Right ventricle myocardium superior (tissue), 1 donor: ENCODE results near the gene RRAGD. TPM values are rescaled to one million over a fixed set of nuclear protein-coding genes. Genes with fewer than 3 reads are reported as not detected.

Experiments
- ATAC-seq: fragments of 200-7000 bp; cut with Tn5 transposase; one replicate; pipeline ENCODE4 v1.9.1; 2020; ENCODE audit warnings: mild to moderate bottlenecking; ENCODE audit not compliant: poor library complexity
- DNase-seq: peaks from one replicate; pipeline ENCODE4 v3.0.0-alpha.2; 2020
- intact Hi-C: fragments of 100-400 bp; cut with DNase I; formaldehyde crosslinking; loops from one replicate; pipeline ENCODE4 v1.11.2; 2022
- long read RNA-seq: library from polyadenylated mRNA; unstranded; transcript quantifications from one replicate; pipeline ENCODE4 v2.0.0, GENCODE V29; 2021
- total RNA-seq: library from RNA; stranded (reverse); fragmentation: NEBNext Ultra II Directional; extraction: Animal tissue kit (Norgen Biotek cat#: 25700); gene quantifications from one replicate; pipeline ENCODE4 v1.2.1, GENCODE V29; 2021
- donor health status: DM: no; HTN: yes; CAD: no; lungs with severe emphysema.

RRAGD gene, protein sequence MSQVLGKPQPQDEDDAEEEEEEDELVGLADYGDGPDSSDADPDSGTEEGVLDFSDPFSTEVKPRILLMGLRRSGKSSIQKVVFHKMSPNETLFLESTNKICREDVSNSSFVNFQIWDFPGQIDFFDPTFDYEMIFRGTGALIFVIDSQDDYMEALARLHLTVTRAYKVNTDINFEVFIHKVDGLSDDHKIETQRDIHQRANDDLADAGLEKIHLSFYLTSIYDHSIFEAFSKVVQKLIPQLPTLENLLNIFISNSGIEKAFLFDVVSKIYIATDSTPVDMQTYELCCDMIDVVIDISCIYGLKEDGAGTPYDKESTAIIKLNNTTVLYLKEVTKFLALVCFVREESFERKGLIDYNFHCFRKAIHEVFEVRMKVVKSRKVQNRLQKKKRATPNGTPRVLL
- 130 TPM for total RNA-seq
- long read RNA-seq, full-length matches to known transcripts = 207 of 254 reads
- long read RNA-seq, partial matches to known transcripts = 4 of 254 reads
- long read RNA-seq, other reads (novel, unspliced or antisense) = 43 of 254 reads

- DNase-seq (peak; percentile 87), ATAC-seq (peak; percentile 88)
- intact Hi-C loops = loop anchor here (5.0 kb wide), 1 partner anchor 40 kb away; no protein-coding TSS in a partner anchor
Observed at GRCh38 chr6:89412071-89413005, at the start of gene RRAGD. TSS of gene RRAGD (minus strand) at chr6:89412273. CDS start at chr6:89411993, 280 bp downstream.

DNA sequence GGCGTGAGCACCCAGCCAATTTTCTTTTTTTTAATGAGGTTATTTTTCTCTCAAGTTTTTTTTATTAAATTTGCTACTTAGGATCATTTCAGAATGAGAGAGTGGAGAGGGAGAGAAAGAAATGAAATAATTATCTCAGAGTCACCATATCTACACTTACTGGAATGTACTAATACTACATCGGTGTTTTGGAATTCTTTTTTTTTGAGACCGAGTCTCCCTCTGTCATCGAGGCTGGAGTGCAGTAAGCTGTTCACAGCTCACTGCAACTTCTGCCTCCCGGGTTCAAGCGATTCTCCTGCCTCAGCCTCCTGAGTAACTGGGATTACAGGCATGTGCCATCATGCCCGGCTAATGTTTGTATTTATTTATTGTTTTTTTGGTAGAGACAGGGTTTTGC is 48.6 kb upstream of the RRAGD start:
- no peak for DNase-seq
- intact Hi-C loops = no loop called here
- no peak for ATAC-seq

- no peak for ATAC-seq
- intact Hi-C loops = no loop called here
- no peak for DNase-seq
Observed at GRCh38 chr6:89459501-89459900, 47.4 kb upstream of the RRAGD start.

GRCh38 chr6:89458704-89459103 is 46.6 kb upstream of the RRAGD start:
- ATAC-seq (no peak), DNase-seq (no peak)
- intact Hi-C loops = no loop called here

DNA sequence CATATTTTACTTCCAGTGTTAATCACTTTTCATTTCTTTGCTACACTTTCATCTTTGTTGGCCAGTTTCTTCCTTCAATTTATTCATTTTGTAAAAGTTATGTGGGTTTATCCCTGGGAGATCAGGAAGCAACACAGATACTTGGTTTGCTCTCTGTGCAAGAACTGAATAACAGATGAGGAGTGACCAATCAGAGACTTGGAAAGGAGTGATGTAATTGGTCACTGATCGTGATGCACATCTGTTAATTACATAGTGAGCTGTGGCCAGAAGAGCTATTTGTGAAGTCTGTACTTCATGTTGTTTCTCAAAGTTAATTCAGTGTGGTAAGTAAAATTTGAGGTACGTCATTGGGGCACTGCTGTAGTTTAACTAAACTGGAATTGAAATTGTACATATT is 42.2 kb upstream of the RRAGD start:
- no peak for ATAC-seq
- no peak for DNase-seq
- intact Hi-C loops = no loop called here

DNA sequence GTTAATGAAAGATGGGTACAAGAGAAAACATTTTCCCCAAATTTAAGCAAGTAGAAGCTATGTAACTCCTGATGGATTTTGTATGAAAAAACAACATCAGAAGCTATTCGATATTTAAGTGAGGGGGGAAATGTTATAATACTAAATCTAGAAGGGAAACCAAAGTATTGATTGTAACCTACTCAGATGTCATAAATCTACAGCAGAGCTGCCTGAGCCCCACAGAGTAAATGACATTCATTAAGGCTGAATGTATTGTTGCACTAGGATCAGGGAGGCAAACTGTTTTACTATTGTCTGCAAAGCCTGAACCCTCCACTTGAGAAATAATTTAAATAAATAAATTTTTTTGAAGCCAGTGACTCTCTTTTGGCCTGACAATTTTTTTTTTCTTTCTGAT is 40.2 kb upstream of the RRAGD start:
- DNase-seq = no peak
- no peak for ATAC-seq
- intact Hi-C loops = no loop called here

- intact Hi-C loops = no loop called here
- ATAC-seq (no peak), DNase-seq (no peak)
Observed at GRCh38 chr6:89449193-89449592, 37.1 kb upstream of the RRAGD start.

DNA sequence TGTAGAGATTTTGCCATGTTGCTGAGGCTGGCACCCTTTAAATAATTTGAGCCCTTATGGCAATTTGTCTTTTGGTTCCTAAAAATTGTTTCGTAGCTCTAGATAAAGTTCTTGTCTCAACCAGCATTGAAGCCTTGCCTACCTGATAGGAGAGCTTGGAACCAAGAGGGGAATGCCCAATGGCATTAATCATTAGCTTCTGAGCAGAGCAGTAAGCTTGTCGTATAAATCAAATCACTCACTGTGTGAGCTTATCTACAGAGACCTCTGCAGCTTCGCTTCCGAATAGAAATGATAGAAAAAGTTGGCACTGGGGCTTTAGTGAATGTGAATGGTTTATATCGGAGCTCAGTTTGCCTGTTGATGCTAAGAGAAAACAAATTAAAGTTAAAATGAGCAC is 31.6 kb upstream of the RRAGD start:
- DNase-seq = no peak
- intact Hi-C loops = no loop called here
- ATAC-seq = no peak

GRCh38 chr6:89440200-89440599 is 28.1 kb upstream of the RRAGD start:
- intact Hi-C loops = no loop called here

DNA sequence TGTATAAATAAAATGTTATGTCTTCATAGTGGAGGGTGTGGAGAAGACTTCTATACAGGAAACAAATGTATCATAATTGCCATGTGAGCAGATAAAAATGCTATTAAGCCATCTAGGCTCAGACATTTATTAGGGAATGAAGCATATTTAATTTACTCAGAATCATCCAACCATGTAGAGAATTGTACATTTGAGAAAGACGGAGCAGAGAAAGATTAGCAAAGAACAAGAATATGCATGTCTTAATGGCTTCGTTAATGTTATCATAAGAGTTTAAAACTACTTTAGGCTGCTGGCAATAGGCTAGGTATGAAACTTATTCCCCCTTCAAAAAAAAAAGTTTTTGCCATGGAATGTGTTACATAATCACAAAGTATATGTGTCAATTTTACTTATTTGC is 26.9 kb upstream of the RRAGD start:
- no peak for DNase-seq
- intact Hi-C loops = no loop called here
- no peak for ATAC-seq

More at GRCh38 chr6:89440200-89440599, 28.1 kb upstream of the RRAGD start:
- ATAC-seq (no peak), DNase-seq (no peak)

GRCh38 chr6:89438248-89438647 is 26.2 kb upstream of the RRAGD start:
- ATAC-seq (no peak), DNase-seq (no peak)
- intact Hi-C loops = no loop called here

- ATAC-seq = no peak
- intact Hi-C loops = no loop called here
- no peak for DNase-seq
Observed at GRCh38 chr6:89436226-89436625, 24.2 kb upstream of the RRAGD start.

- intact Hi-C loops = no loop called here
- no peak for DNase-seq
- ATAC-seq = no peak
Observed at GRCh38 chr6:89434954-89435353, 22.9 kb upstream of the RRAGD start.

- DNase-seq (no peak), ATAC-seq (no peak)
- intact Hi-C loops = no loop called here
Observed at GRCh38 chr6:89434150-89434499, 22.1 kb upstream of the RRAGD start.

DNA sequence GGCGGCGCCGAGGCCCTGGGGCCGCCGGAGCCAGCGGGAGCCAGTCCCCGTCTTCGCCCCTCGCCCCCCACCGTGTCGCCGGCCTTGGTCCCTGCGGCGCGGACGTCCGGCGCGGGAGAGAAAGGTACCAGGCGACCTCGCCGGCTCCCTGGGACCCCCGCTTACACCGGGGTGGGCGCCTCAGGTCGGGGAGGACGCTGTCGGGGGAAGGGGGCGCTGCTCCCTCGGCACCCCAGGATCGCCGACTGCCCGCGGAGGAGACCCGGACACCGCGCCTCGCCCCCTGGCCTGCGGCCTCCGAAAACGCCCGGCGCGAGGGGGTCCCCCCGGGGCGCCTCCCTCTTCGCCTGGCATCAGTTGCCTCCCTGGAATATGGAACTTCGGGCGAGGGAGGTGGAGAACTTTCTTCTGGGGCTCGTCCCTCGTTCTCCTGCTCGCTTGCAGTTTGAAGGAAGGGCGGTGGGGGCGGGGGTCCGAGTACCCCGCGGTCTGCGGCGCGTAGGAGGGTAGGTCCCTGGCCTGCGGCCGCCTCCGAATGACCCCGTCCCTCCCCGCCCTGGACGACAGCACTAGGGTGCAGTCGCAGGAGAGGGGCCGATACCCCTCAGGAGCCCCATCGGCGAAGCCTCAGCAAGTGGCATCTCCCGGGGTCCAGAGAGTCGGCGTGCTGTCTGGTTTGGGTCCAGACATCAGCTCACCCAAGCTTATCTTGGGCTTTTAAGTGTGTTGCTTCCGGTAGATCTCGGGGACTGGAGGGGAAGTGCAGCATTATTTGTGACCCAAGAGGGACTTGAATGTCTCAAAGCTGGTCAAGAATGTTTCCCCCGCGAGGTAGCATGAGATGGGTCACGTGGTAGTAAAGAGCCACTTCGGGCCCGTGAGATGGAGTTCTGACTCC is 21.4 kb upstream of the RRAGD start:
- ATAC-seq (peak; percentile 49), DNase-seq (peak; percentile 43)
- intact Hi-C loops = loop anchor here (2.0 kb wide), 1 partner anchor 175 kb away; no protein-coding TSS in a partner anchor

- intact Hi-C loops = loop anchor here (2.0 kb wide), 1 partner anchor 176 kb away; no protein-coding TSS in a partner anchor
- DNase-seq = peak; percentile 90
- peak; percentile 98 for ATAC-seq
Observed at GRCh38 chr6:89432875-89433251, 20.8 kb upstream of the RRAGD start, which contains the start of gene ANKRD6. TSS of gene ANKRD6 (plus strand) at chr6:89433152. CDS start at chr6:89566977, 133,825 bp downstream.

GRCh38 chr6:89430201-89430962 is 18.3 kb upstream of the RRAGD start:
- no peak for ATAC-seq
- DNase-seq = no peak
- intact Hi-C loops = no loop called here

GRCh38 chr6:89416796-89417195 is 4.7 kb upstream of the RRAGD start:
- ATAC-seq (no peak), DNase-seq (no peak)
- intact Hi-C loops = no loop called here
